Duodenal mucosa (tissue), 2 donors: ENCODE data around the gene PLLP.
A peak's percentile ranks its signal among the peaks of the same experiment; 100 is the strongest.

ENCODE experiments used
- H3K27ac ChIP-seq: one replicate; pipeline ENCODE4 v1.7.0; 2013; ENCODE audit warnings: low read depth, low read length
- H3K27me3 ChIP-seq, 2 donors: one replicate each; pipeline ENCODE4 v1.7.0; 2013; ENCODE audit warnings: low read length in 2 of 2, control low read depth in 1 of 2; ENCODE audit not compliant: insufficient read depth in 2 of 2, control insufficient read depth in 1 of 2
- H3K36me3 ChIP-seq, 2 donors: one replicate each; pipeline ENCODE4 v1.7.0; 2013; ENCODE audit warnings: low read length in 2 of 2, control low read depth in 1 of 2; ENCODE audit not compliant: insufficient read depth in 2 of 2, control insufficient read depth in 1 of 2
- H3K4me1 ChIP-seq, 2 donors: one replicate each; pipeline ENCODE4 v1.7.0; 2013; ENCODE audit warnings: low read length in 2 of 2, control low read depth in 1 of 2; ENCODE audit not compliant: insufficient read depth in 2 of 2, control insufficient read depth in 1 of 2
- H3K4me3 ChIP-seq, 2 donors: one replicate each; pipeline ENCODE4 v1.7.0; 2013; ENCODE audit warnings: low read length in 2 of 2, low read depth in 1 of 2
- H3K9ac ChIP-seq, 2 donors: one replicate each; pipeline ENCODE4 v1.7.0; 2013; ENCODE audit warnings: low read length in 2 of 2, low read depth in 1 of 2
- H3K9me3 ChIP-seq, 2 donors: one replicate each; pipeline ENCODE4 v1.7.0; 2013; ENCODE audit warnings: low read length in 2 of 2, control low read depth in 1 of 2; ENCODE audit not compliant: control insufficient read depth in 1 of 2

The PLLP gene, protein sequence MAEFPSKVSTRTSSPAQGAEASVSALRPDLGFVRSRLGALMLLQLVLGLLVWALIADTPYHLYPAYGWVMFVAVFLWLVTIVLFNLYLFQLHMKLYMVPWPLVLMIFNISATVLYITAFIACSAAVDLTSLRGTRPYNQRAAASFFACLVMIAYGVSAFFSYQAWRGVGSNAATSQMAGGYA

DNA sequence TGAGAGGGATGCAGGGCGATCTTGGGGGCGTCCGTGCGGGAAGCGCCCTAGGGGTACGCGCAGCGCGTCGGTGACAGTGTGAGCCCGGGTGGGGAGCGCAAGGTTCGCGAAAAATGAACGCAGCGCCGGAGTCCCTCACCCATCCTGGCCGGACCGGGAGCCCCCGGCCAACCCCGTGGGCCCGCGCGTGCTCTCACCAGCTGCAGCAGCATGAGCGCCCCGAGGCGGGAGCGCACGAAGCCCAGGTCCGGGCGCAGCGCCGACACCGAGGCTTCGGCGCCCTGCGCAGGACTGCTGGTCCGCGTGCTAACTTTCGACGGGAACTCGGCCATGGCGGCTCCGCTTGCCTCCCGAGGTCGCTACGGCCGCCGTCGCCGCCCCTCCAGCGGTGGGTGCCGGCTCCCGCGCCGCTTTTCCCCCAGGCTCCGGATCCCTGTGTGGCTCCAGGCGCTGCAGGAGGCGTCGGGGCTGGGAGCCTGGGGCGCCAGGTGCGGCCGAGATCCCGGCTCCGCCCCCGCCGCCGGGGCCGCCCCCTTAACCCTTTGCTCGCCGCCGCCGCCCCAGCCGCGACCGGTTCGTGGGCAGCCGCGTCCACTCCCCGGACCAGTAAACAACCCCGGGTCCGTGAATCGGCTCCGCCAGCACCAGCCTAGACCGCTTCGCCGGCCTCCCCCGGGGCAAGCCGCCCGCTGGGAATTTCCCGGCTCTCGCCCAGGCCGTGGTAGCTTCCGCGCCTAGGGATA is at the start of gene PLLP:
TSS of gene PLLP (minus strand) at position 464 of the 743 bp plus-strand sequence. CDS start at position 332, 132 bp downstream.
- H3K9me3 ChIP-seq: no peaks in the 10 kb centered on the region
- peak within 1 kb of the TSS; percentile 76 to 83 for H3K9ac ChIP-seq
- H3K36me3 ChIP-seq: no peaks in the 10 kb centered on the region
- no peaks in the 10 kb centered on the region for H3K27me3 ChIP-seq
- peak within 1 kb of the TSS; percentile 62 for H3K27ac ChIP-seq
- H3K4me1 ChIP-seq: peaks cover 14 to 16% of the 10 kb centered on the region in 2 donors
- H3K4me3 ChIP-seq: peak within 1 kb of the TSS; percentile 74 to 79

DNA sequence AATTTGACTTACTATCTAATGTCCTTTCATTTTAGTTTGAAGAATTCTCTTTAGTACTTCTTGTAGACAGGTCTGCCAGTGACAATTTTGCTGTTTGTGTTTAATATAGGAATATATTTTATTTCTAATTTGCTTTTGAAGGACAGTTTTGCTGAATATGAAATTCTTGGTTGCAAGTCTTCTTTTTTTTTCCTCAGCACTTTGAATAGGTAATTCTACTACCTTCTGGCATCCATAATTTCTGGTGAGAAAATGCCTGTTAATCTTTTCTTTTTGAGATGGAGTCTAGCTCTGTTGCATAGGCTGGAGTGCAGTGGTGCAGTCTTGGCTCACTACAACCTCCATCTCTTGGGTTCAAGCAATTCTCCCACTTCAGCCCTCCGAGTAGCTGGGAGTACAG is 48.9 kb upstream of the PLLP start:
- Histone ChIP-seq H3K9ac (no peak overlapping the region), H3K9me3 (no peaks in the 10 kb centered on the region), H3K36me3 (no peaks in the 10 kb centered on the region), H3K4me1 (no peaks in the 10 kb centered on the region), H3K27ac (no peak overlapping the region), H3K4me3 (no peak overlapping the region), H3K27me3 (no peaks in the 10 kb centered on the region)

DNA sequence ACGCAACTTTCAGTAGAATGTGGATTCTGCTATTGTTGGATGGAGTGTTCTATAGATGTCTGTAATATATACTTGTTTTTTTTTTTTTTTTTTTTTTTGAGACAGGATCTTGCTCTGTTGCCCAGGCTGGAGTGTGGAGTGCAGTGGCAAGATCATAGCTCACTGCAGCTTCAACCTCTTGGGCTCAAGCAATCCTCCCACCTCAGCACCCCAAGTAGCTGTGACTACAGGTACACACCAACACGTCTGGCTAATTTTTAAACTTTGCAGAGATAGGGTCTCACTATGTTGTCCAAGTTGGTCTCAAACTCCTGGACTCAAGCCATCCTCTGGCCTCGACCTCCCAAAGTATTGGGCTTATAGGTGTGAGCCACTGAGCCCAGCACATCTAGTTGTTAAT is 46.9 kb upstream of the PLLP start:
- H3K36me3 ChIP-seq: no peaks in the 10 kb centered on the region
- H3K4me3 ChIP-seq: no peak overlapping the region
- no peak overlapping the region for H3K9ac ChIP-seq
- H3K4me1 ChIP-seq: no peaks in the 10 kb centered on the region
- H3K27ac ChIP-seq: no peak overlapping the region
- no peaks in the 10 kb centered on the region for H3K9me3 ChIP-seq
- no peaks in the 10 kb centered on the region for H3K27me3 ChIP-seq

DNA sequence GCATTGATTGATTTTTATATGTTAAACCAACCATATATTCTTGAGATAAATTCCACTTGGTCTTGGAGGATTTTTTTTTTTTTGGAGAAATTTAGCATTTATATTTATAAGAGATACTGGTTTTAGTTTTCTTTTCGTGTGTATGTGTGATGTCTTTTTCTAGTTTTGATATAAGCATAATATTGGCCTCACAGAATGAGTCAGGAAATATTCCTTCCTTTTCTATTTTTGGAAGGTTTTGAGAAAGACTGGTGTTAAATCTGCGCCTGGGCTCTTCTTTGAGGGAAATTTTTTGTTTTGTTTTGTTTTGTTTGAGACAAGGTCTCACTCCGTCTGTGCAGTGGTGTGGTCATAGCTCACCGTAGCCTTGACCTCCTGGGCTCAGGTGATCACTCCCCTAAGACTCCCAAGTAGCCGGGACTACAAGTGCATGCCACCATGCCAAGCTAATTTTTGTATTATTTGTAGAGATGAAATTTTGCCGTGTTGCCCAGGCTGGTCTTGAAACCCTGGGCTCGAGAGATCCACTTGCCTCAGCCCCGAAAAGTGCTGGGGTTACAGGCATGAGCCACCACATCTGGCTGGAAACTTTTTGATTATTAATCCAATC is 45.4 kb upstream of the PLLP start:
- Histone ChIP-seq H3K27me3 (no peaks in the 10 kb centered on the region), H3K27ac (no peak overlapping the region), H3K9me3 (no peaks in the 10 kb centered on the region), H3K36me3 (no peaks in the 10 kb centered on the region), H3K4me3 (no peak overlapping the region), H3K4me1 (no peaks in the 10 kb centered on the region), H3K9ac (no peak overlapping the region)

DNA sequence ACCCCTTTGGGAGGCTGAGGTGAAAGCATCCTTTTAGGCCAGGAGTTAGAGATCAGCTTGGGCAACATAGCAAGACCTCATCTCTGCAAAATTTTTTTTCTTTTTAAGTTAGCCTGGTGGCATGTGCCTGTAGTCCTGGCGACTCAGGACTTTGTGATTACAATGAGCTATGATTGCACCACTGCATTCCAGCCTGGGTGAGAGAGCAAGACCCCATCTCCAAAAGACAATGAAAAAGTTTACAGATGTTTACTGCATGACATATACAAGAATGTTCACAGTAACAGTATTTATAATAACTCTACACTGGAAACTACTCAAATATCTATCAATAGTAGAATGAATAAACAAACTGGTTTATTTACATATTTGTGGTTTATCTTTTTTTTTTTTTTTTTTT is 41.0 kb upstream of the PLLP start:
- no peaks in the 10 kb centered on the region for H3K36me3 ChIP-seq
- no peak overlapping the region for H3K4me3 ChIP-seq
- no peaks in the 10 kb centered on the region for H3K9me3 ChIP-seq
- no peak overlapping the region for H3K27ac ChIP-seq
- H3K4me1 ChIP-seq: no peaks in the 10 kb centered on the region
- no peak overlapping the region for H3K9ac ChIP-seq
- H3K27me3 ChIP-seq: no peaks in the 10 kb centered on the region

DNA sequence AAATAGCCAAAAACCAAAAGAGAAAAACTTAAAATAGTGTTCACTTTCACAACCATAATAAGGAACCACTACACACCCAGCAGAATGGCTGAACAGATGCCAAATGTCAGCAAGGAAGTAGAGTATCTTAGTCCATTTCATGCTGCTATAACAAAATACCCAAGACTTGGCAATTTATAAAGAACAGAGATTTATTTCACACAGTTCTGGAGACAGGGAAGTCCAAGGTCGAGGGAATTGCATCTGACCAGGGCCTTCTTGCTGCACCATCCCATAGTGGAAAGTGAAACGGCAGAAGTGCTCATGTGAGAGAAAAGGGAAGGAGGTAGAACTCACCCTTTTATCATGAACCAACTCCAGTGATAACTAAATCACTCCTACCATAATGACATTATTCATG is 40.3 kb upstream of the PLLP start:
- H3K4me1 ChIP-seq: no peaks in the 10 kb centered on the region
- no peak overlapping the region for H3K27ac ChIP-seq
- no peak overlapping the region for H3K9ac ChIP-seq
- H3K9me3 ChIP-seq: no peaks in the 10 kb centered on the region
- no peaks in the 10 kb centered on the region for H3K27me3 ChIP-seq
- H3K4me3 ChIP-seq: no peak overlapping the region
- no peaks in the 10 kb centered on the region for H3K36me3 ChIP-seq

DNA sequence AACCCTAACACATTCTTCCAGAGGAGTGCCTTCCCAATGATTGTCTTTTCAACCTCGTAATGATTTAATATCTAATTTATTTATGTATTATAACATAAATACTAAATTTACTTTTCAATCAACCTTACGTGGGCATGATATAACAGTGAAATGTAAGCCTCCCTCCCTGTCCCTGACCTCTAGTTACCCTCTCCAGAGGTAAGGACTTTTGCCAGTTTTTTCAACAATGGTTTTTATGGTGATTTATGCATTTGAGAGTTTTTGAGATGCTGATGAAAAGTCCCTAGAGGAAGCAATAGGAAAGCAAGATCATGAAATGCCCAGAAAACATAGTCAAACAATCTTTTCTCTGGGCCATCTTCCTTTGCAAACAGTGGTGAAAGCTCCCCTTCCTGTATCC is 35.2 kb upstream of the PLLP start:
- Histone ChIP-seq H3K9me3 (no peaks in the 10 kb centered on the region), H3K9ac (no peak overlapping the region), H3K27ac (no peak overlapping the region), H3K4me3 (no peak overlapping the region), H3K4me1 (peaks cover 5 to 13% of the 10 kb centered on the region in 2 donors), H3K27me3 (no peaks in the 10 kb centered on the region), H3K36me3 (no peaks in the 10 kb centered on the region)

DNA sequence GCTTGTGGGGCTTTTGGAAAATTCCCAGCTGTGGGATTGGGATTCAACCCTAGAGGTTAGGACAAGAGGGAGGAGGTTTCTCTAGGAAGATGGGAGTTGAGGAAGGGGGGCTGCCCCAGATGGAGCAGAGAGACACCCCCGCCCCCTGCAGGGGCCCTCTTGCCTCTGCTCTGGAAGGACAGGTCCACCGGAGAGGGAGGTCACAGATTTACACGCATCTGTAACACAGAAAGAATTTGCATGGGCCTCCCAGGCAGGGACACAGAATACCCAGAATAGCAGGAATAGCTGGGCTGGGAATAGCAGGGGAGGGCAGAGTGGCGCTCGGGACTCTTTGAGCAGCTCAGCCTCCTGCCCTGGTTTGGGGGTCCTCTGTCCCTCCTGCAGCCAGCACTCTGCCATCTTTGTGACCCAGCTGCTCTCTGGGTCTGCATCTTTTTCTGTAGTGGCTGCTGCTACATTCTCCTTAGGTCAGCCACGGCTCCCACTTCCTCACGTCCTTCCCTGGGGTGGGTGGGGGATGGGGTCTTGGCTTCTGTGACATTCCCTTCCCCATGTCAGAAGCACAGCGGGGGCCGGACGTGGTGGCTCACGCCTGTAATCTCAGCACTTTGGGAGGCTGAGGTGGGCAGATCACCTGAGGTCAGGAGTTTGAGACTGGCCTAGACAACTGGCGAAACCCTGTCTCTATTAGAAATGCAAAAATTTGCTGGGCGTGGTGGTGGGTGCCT is 33.9 kb upstream of the PLLP start:
- Histone ChIP-seq H3K4me1 (peaks cover 13 to 25% of the 10 kb centered on the region in 2 donors), H3K27ac (no peak overlapping the region), H3K4me3 (no peak overlapping the region), H3K9me3 (no peaks in the 10 kb centered on the region), H3K9ac (no peak overlapping the region), H3K27me3 (no peaks in the 10 kb centered on the region), H3K36me3 (no peaks in the 10 kb centered on the region)

DNA sequence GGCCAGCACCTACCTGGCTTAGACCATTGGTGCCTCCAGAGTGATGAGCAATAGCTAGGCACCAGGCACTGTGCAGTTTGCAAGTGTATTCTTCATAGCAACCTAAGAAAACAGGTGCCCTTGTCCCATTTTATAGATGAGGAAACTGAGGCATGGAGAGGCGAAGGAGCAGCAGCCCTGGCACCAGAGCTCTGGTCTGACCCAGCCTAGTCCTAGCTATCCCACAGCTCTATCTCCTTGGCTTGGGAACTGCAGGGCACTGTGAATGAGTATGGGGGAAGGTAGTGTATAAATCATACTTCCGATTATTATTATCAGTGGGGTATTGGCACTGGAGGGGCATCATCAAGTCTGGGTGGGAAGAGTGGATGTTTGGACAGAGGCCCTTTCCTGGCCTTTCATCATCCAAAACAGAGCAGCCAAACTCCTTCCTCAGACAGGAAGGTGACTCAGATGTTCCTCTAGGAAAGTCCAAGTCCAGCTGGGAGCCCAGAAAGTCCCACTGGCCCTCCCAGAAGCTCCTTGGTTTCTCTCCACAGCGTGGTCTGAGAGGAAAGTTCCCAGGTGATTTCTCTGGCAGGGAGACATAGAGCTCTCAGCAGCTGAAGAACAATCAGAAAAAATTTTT is 32.0 kb upstream of the PLLP start:
- Histone ChIP-seq H3K4me1 (peaks cover 13 to 25% of the 10 kb centered on the region in 2 donors), H3K27ac (no peak overlapping the region), H3K27me3 (no peaks in the 10 kb centered on the region), H3K9me3 (no peaks in the 10 kb centered on the region), H3K9ac (no peak overlapping the region), H3K36me3 (no peaks in the 10 kb centered on the region), H3K4me3 (no peak overlapping the region)
